Skeletal muscle satellite cell (primary cell): ENCODE measurements around the gene CD99L2.
"Not testable (repeated sequence)": the region's sequence is repeated elsewhere in the genome, so short reads cannot be mapped to it uniquely, and the experiment has no call there.

Source experiments
- H3K27me3 ChIP-seq: 2 replicates; pipeline ENCODE4 v1.7.0; 2013; ENCODE audit warnings: low read length; ENCODE audit not compliant: control insufficient read depth, insufficient read depth
- H3K36me3 ChIP-seq: 2 replicates; pipeline ENCODE4 v1.7.0; 2013; ENCODE audit warnings: mild to moderate bottlenecking, control low read depth, low read length; ENCODE audit not compliant: insufficient read depth
- H3K4me1 ChIP-seq: 2 replicates; pipeline ENCODE4 v1.7.0; 2013; ENCODE audit warnings: low read length; ENCODE audit not compliant: control insufficient read depth, insufficient read depth
- H3K4me2 ChIP-seq: 2 replicates; pipeline ENCODE4 v1.7.0; 2013; ENCODE audit warnings: mild to moderate bottlenecking, low read length
- H3K4me3 ChIP-seq: 2 replicates; pipeline ENCODE4 v1.7.0; 2013; ENCODE audit warnings: low read length
- H3K9ac ChIP-seq: 2 replicates; pipeline ENCODE4 v1.7.0; 2013; ENCODE audit warnings: mild to moderate bottlenecking, low read depth, low read length, moderate library complexity
- H3K9me3 ChIP-seq: replicated peaks from 2 replicates; pipeline ENCODE4 v1.7.0; 2013; ENCODE audit warnings: mild to moderate bottlenecking, control low read depth, low read length

CD99L2 gene

DNA sequence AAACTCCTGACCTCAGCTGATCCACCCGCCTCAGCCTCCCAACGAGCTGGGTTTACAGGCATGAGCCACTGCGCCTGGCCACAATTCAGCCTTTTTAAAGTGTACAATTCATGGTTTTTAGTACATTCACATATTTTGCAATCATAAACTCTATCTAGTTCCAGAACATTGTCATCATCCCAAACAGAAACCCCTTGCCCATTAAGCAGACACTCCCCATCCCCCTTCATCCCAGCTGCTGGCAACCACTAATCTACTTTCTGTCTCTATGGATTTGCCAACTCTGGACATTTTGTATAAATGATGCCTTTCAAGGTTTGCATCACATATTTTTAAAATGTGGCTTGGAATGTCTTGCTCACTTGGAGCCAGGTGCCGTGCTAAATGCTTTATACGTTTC, 4.5 kb downstream of the CD99L2 start:
- peaks cover 1% of the 10 kb centered on the region for H3K4me1 ChIP-seq
- no peak overlapping the region for H3K9ac ChIP-seq
- H3K4me2 ChIP-seq, result no peak overlapping the region
- no peaks in the 10 kb centered on the region for H3K9me3 ChIP-seq
- H3K36me3 ChIP-seq, result no peaks in the 10 kb centered on the region
- no peak overlapping the region for H3K4me3 ChIP-seq
- H3K27me3 ChIP-seq, result no peaks in the 10 kb centered on the region

DNA sequence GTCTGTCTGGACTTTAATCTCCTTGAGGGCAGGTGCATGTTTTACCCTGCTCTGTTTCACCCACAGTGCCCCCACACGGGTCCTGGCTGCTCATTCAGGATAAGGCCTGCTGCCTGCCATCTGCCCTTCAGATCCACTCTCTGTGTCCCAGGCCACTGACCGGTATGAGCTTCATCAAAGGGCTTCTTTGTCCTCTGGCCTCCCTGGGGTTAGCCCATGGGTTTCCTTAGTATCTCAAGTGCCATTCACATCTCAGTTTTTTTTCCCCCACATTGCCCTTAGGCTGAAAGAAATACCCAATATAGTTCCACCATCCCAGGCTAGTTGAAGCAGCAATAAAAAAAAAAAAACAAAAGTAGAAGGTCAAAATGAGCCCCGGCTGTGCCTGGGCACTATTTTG, 9.3 kb downstream of the CD99L2 start:
- H3K36me3 ChIP-seq, result no peaks in the 10 kb centered on the region
- no peaks in the 10 kb centered on the region for H3K9me3 ChIP-seq
- H3K9ac ChIP-seq, result no peak overlapping the region
- H3K4me1 ChIP-seq, result peaks cover 17% of the 10 kb centered on the region
- no peaks in the 10 kb centered on the region for H3K27me3 ChIP-seq
- no peak overlapping the region for H3K4me2 ChIP-seq
- H3K4me3 ChIP-seq, result no peak overlapping the region

DNA sequence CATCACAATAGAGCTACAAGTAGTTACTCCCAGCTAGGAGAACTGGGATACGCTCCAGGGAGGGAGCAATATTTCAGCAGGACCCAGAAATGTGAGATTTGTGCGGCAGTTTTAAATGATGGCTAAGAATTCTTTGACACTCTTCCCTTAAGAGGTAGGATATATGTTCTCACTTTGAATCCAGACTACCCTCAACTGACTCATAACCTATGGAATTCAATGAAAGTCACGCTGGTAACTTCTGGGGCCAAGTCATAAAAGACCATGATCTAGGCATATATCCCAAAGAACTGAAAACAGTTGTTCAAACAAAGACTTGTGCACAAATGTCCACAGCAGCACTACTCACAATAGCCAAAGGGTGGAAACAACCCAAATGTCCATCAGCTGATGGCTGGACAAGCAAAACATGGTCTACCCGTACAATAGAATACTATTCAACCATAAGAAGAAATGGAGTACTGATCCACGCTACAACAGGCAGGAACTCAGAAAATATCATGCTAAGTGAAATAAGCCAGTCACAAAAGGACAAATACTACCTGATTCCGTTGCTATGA, 10.5 kb downstream of the CD99L2 start:
- Histone ChIP-seq H3K27me3 (no peaks in the 10 kb centered on the region), H3K4me1 (peaks cover 17% of the 10 kb centered on the region), H3K4me2 (peak overlapping the region; percentile 45), H3K4me3 (no peak overlapping the region), H3K9me3 (no peaks in the 10 kb centered on the region), H3K36me3 (no peaks in the 10 kb centered on the region), H3K9ac (no peak overlapping the region)

DNA sequence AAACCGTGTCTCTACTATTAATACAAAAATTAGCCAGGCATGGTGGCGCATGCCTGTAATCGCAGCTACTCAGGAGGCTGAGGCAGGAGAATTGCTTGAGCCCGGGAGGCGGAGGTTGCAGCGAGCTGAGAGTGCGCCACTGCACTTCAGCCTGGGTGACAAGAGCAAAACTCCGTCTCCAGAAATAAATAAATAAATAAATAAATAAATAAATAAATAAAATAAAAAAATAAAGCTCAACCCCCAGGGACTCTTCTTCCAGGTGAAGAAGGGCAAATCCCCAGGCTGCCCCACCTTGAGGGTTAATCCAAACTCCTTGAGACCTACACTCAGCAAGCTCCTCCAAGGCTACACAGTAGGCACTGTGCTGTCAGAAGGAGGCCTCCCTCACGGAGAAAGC, 11.2 kb downstream of the CD99L2 start:
- not testable (repeated sequence) for H3K9me3 ChIP-seq, H3K27me3 ChIP-seq, H3K9ac ChIP-seq, H3K36me3 ChIP-seq
- Histone ChIP-seq H3K4me2 (peak overlapping the region; percentile 45), H3K4me1 (peaks cover 17% of the 10 kb centered on the region), H3K4me3 (peak overlapping the region; percentile 35)

DNA sequence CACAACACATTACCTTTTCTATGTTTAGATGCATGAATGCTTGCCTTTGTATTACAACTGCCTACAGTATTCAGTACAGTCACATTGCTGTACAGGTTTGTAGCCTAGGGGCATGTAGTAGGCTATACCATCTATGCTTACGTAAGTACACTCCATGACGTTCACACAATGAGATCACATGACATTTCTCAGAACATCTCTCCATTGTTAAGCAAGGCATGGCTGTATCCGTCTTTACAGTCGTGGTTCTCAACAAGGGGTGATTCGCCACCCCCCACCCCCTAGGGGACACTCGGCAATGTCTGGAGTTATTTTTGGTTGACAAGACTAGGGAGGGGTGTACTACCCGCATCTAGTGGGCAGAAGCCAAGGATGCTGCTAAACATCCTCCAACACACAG, 12.1 kb downstream of the CD99L2 start:
- H3K4me1 ChIP-seq, result peaks cover 17% of the 10 kb centered on the region
- no peaks in the 10 kb centered on the region for H3K27me3 ChIP-seq
- no peak overlapping the region for H3K4me2 ChIP-seq
- H3K36me3 ChIP-seq, result no peaks in the 10 kb centered on the region
- no peaks in the 10 kb centered on the region for H3K9me3 ChIP-seq
- no peak overlapping the region for H3K9ac ChIP-seq
- H3K4me3 ChIP-seq, result no peak overlapping the region

DNA sequence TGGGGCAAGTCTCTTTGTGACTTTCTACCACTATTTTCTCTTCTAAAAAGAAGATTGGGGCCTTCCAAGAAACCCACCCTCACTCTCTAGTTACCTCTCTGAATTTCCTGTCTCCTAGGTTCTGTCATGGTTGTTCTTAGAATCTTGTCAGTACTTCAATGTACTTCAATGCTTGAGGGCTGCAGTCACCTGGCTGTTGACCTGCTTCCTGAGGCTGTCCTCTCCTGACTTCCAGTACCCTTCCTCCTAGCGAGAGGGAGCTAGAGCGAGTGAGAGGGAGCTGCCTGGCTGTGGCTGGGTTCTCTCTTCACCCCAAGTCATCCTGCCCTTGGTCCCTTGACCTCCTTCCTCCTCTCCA, 17.7 kb downstream of the CD99L2 start:
- Histone ChIP-seq H3K9me3 (no peaks in the 10 kb centered on the region), H3K36me3 (no peaks in the 10 kb centered on the region), H3K27me3 (no peaks in the 10 kb centered on the region), H3K4me2 (no peak overlapping the region), H3K4me3 (no peak overlapping the region), H3K4me1 (no peaks in the 10 kb centered on the region), H3K9ac (no peak overlapping the region)

DNA sequence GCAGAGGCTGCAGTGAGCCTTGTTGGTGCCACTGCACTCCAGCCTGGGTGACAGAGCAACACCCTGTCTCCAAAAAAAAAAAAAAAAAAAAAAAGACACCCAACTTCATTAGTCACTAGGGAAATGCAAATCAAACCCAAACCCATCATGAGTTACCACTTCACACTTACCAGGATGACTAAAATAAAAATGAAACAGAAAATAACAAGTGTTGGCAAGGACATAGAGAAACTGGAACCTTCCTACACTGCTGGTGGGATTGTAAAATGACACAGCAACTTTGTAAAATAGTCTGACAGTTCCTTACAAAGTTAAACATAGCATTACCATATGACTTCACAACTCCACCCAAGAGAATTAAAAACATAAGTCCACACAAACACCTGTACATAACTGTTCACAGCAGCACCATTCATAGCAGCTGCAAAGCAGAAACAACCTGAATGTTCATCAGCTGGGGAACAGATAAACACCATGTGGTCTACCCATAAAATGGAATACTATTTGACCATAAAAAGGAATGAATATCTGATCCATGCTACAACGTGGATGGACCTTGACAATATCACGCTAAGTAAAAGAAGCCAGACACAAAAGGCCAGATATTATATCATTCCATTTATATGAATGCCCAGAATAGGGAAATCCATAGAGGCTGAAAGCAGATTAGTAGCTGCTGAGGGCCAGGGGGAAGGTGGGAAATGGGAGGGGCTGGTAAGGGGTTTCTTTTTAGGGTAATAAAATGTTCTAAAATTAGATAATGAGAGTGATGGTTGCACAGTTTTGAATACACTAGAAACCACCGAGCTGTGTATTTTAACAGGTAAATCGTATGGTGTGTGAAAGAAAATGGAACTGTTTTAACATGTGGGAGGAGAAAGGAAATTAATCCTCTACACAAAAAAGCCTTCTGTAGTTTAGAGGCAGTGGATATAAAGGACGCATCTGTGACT, 18.3 kb downstream of the CD99L2 start:
- no peaks in the 10 kb centered on the region for H3K36me3 ChIP-seq
- H3K4me3 ChIP-seq, result no peak overlapping the region
- no peaks in the 10 kb centered on the region for H3K27me3 ChIP-seq
- H3K4me1 ChIP-seq, result no peaks in the 10 kb centered on the region
- no peaks in the 10 kb centered on the region for H3K9me3 ChIP-seq
- no peak overlapping the region for H3K9ac ChIP-seq
- no peak overlapping the region for H3K4me2 ChIP-seq

DNA sequence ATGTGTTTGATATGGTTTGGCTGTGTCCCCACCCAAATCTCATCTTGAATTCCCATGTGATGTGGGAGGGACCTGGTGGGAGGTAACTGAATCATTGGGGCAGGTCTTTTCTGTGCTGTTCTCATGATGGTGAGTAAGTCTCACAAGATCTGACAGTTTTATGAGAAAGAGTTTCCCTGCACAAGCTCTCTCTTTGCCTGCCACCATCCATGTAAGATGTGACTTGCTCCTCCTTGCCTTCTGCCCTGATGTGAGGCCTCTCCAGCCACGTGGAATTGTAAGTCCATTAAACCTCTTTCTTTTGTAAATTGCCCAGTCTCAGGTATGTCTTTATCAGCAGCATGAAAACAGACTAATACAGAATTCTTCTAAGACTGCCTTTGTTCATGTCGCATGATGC, 22.8 kb downstream of the CD99L2 start:
- H3K36me3 ChIP-seq, H3K4me3 ChIP-seq, H3K9ac ChIP-seq, H3K27me3 ChIP-seq, H3K9me3 ChIP-seq, H3K4me2 ChIP-seq: not testable (repeated sequence)
- peaks cover 24% of the 10 kb centered on the region for H3K4me1 ChIP-seq

DNA sequence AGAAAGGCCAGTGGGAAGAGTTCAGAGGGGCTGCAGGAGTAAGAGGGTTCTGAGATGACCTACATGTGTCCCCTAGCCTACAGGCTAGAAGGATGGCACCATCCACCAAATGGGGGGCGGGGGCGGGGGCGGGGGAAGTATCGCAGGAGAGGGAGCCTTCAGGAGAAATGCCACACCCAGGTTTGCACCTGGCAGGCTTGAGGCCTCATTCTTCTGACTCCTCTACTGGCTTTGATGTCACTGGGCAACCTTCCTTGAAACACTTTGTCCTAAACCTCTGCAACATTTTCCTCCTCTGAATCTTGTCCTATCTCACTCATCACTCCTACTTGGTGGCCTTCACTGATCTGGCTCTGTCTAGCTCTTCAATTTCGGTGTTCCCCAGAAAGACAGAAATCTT, 24.0 kb downstream of the CD99L2 start:
- H3K4me2 ChIP-seq, result no peak overlapping the region
- H3K9ac ChIP-seq, result no peak overlapping the region
- H3K4me3 ChIP-seq, result no peak overlapping the region
- H3K9me3 ChIP-seq, result no peaks in the 10 kb centered on the region
- H3K27me3 ChIP-seq, result no peaks in the 10 kb centered on the region
- H3K4me1 ChIP-seq, result peaks cover 32% of the 10 kb centered on the region
- no peaks in the 10 kb centered on the region for H3K36me3 ChIP-seq

DNA sequence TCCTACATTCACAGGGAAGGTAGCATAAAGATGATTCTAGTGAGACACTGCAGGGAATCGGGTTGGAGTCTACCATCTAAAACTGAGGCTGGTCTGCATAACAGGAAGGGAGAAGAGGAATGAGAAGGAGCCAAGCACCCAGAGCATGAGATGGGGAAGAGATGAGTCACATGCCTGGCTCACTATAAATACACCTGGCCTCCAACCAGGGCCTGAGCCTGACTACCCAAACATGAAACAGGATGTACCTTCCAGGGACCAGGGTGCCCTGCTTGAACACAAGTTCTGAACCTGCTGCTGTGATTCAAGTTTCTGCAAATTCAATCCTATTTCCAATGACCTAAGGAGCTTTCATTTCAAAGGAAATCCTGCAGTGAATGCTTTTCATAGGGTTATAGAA, 24.9 kb downstream of the CD99L2 start:
- H3K9me3 ChIP-seq, result no peaks in the 10 kb centered on the region
- H3K4me1 ChIP-seq, result peaks cover 32% of the 10 kb centered on the region
- no peak overlapping the region for H3K4me2 ChIP-seq
- no peak overlapping the region for H3K9ac ChIP-seq
- H3K36me3 ChIP-seq, result no peaks in the 10 kb centered on the region
- no peak overlapping the region for H3K4me3 ChIP-seq
- no peaks in the 10 kb centered on the region for H3K27me3 ChIP-seq

DNA sequence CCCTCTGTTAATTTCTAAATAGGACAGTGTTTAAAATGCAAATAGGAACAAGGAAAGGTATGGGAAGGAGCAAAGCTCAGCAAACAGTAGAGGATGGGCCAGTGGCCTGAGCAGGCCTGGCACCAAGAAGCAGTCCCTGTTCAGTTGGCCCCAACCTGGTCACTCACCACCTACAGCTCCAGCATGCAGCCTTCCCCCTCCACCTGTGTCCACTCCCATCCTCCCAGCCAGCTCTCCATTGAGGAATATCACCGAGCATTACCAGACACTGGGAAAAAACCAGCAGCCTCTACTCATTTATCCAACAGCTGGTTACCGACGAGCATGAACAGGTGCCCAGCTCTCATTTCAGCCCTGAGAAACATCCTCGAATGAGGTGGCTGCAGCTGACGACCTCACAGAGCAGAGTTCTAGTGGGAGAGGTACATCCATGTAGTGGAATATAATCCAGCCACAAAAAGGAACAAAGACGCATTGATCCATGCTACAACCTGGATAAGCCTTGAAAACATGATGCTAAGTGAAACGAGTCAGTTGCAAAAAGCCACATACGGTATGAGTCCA, 25.6 kb downstream of the CD99L2 start:
- H3K36me3 ChIP-seq, result no peaks in the 10 kb centered on the region
- no peaks in the 10 kb centered on the region for H3K27me3 ChIP-seq
- no peak overlapping the region for H3K4me3 ChIP-seq
- H3K4me2 ChIP-seq, result no peak overlapping the region
- H3K9ac ChIP-seq, result no peak overlapping the region
- peaks cover 32% of the 10 kb centered on the region for H3K4me1 ChIP-seq
- H3K9me3 ChIP-seq, result no peaks in the 10 kb centered on the region
